Esophagus muscularis mucosa (tissue), 3 donors: ENCODE measurements around the gene C16orf90.

Experiments used
- EP300 ChIP-seq: sonication (generic); formaldehyde crosslinking; IDR thresholded peaks from one replicate; pipeline ENCODE4 v1.6.1; 2017; ENCODE audit warnings: antibody characterized with exemption
- TF ChIP-seq, protein P1 (sequence below), 3 experiments: fragments of 200-600 bp in 2 of 3; fragments of 450-650 bp in 1 of 3; sonication (generic) in 2 of 3; IDR thresholded peaks; one replicate each; pipeline ENCODE4 v1.5.1; 2017 to 2019; ENCODE audit warnings: antibody characterized with exemption in 3 of 3, mild to moderate bottlenecking in 2 of 3, moderate library complexity in 1 of 3

DNA sequence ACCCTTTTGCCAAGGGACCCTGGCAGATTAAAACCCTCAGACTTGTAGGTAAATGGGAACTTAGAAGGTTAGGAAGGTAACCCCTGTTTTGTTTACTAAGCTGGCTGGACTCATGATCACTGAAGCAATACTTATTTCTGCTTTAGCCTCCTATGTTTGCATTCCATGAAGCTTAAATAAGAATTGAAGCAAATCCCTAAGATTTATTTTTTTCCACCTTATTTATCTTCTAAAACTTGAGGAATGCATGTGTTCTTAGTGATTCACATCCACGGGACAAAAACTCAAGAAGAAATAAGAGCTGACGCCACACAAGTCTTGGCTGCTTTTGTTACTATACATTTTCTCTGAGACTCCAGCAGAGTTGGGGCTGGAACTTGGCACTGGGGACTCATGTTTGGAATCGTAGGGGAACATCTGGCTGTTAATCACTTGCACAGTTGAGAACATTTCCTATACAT lies 41.0 kb upstream of the C16orf90 start:
- TF ChIP-seq, protein P1, sequence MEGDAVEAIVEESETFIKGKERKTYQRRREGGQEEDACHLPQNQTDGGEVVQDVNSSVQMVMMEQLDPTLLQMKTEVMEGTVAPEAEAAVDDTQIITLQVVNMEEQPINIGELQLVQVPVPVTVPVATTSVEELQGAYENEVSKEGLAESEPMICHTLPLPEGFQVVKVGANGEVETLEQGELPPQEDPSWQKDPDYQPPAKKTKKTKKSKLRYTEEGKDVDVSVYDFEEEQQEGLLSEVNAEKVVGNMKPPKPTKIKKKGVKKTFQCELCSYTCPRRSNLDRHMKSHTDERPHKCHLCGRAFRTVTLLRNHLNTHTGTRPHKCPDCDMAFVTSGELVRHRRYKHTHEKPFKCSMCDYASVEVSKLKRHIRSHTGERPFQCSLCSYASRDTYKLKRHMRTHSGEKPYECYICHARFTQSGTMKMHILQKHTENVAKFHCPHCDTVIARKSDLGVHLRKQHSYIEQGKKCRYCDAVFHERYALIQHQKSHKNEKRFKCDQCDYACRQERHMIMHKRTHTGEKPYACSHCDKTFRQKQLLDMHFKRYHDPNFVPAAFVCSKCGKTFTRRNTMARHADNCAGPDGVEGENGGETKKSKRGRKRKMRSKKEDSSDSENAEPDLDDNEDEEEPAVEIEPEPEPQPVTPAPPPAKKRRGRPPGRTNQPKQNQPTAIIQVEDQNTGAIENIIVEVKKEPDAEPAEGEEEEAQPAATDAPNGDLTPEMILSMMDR (IDR thresholded peaks at IDR 0.05) = no peak
- no peak for TF ChIP-seq EP300
